K562 (cell line): ENCODE results near the gene TAS1R3. TPM values are rescaled to one million over a fixed set of nuclear protein-coding genes. Genes with fewer than 3 reads are reported as not detected.
A peak's percentile ranks its signal among the peaks of the same experiment; 100 is the strongest.

Experiments used
- ARHGAP35 ChIP-seq: fragments of 450-650 bp; IDR thresholded peaks from 2 replicates; pipeline ENCODE4 v1.6.1; 2018; ENCODE audit not compliant: partially characterized antibody
- ATF3 ChIP-seq, 2 experiments: fragments of 450-650 bp in 1 of 2; sonication (generic) in 1 of 2; formaldehyde crosslinking in 1 of 2; IDR thresholded peaks in 1 of 2; conservative IDR thresholded peaks in 1 of 2; 2 replicates each; pipeline versions ENCODE4 v1.6.1 to v1.8.1; 2016 to 2023; ENCODE audit warnings: mild to moderate bottlenecking in 2 of 2, moderate library complexity in 2 of 2, inconsistent platforms in 1 of 2, missing genetic modification reagents in 1 of 2
- BCOR ChIP-seq: fragments of 450-650 bp; IDR thresholded peaks from 2 replicates; pipeline ENCODE4 v1.6.1; 2016
- ERF ChIP-seq: fragments of 450-650 bp; formaldehyde crosslinking; IDR thresholded peaks from 2 replicates; pipeline ENCODE4 v1.4.0; 2020; ENCODE audit warnings: mild to moderate bottlenecking, mixed read lengths
- FOXO4 ChIP-seq: fragments of 450-650 bp; formaldehyde crosslinking; IDR thresholded peaks from 2 replicates; pipeline ENCODE4 v1.4.0; 2020; ENCODE audit warnings: mild to moderate bottlenecking, moderate library complexity
- GTF2B ChIP-seq: IDR thresholded peaks from 2 replicates; pipeline ENCODE4 v1.6.1; 2011; ENCODE audit not compliant: insufficient read length; ENCODE audit errors: extremely low read depth
- IRF1 ChIP-seq: sonication (generic); formaldehyde crosslinking; IDR thresholded peaks from 2 replicates; pipeline ENCODE4 v1.8.0; 2022; ENCODE audit warnings: missing genetic modification reagents, mild to moderate bottlenecking, borderline replicate concordance
- MLLT1 ChIP-seq, 2 experiments: fragments of 450-650 bp; IDR thresholded peaks; 2 replicates each; pipeline ENCODE4 v1.6.1; 2016
- NUFIP1 ChIP-seq: fragments of 450-650 bp; IDR thresholded peaks from 2 replicates; pipeline ENCODE4 v1.6.1; 2018; ENCODE audit not compliant: partially characterized antibody
- PML ChIP-seq: IDR thresholded peaks from 2 replicates; pipeline ENCODE4 v1.6.1; 2012; ENCODE audit warnings: low read length, inconsistent platforms
- PRMT5 ChIP-seq: sonication (generic); formaldehyde crosslinking; IDR thresholded peaks from 2 replicates; pipeline ENCODE4 v1.5.0; 2020; ENCODE audit warnings: missing genetic modification reagents
- RB1 ChIP-seq: fragments of 450-650 bp; IDR thresholded peaks from 2 replicates; pipeline ENCODE4 v1.6.1; 2017; ENCODE audit warnings: low read depth, mild to moderate bottlenecking
- RBFOX2 ChIP-seq: fragments of 200-400 bp; formaldehyde crosslinking; IDR thresholded peaks from 2 replicates; pipeline ENCODE4 v1.6.1; 2017; ENCODE audit warnings: low read depth, mild to moderate bottlenecking, low read length, moderate library complexity
- SIX5 ChIP-seq, 2 experiments: IDR thresholded peaks; 2 replicates each; pipeline ENCODE4 v1.6.1; 2011; ENCODE audit warnings: low read length in 2 of 2, borderline replicate concordance in 1 of 2, low read depth in 1 of 2, mild to moderate bottlenecking in 1 of 2, moderate library complexity in 1 of 2; ENCODE audit not compliant: insufficient read depth in 1 of 2
- SMAD3 ChIP-seq: fragments of 450-650 bp; formaldehyde crosslinking; conservative IDR thresholded peaks from 2 replicates; pipeline ENCODE4 v1.4.0; 2020; ENCODE audit warnings: mild to moderate bottlenecking
- ZNF232 ChIP-seq: sonication (generic); formaldehyde crosslinking; IDR thresholded peaks from 2 replicates; pipeline ENCODE4 v1.8.0; 2022; ENCODE audit warnings: mild to moderate bottlenecking, missing genetic modification reagents
- ZNF655 ChIP-seq: fragments of 250-450 bp; sonication (Bioruptor Pico); IDR thresholded peaks from 2 replicates; pipeline ENCODE4 v1.5.0; 2021
- ZNF77 ChIP-seq: fragments of 250-450 bp; sonication (Bioruptor Pico); IDR thresholded peaks from 2 replicates; pipeline ENCODE4 v1.5.0; 2020
- ZNF780A ChIP-seq: fragments of 250-450 bp; sonication (Bioruptor Pico); IDR thresholded peaks from 2 replicates; pipeline ENCODE4 v1.5.0; 2021; ENCODE audit warnings: mild to moderate bottlenecking
- polyA plus RNA-seq, 8 experiments: library from polyadenylated mRNA; depleted of rRNA in 4 of 8; stranded (reverse) in 5 of 8; unstranded in 3 of 8; fragments of >200 nt; fragmentation: Nextera tagmentation in 2 of 8; fragmentation: Illumina TruSeq in 1 of 8; extraction: Ambion mirVana in 2 of 8; extraction: Trizol in 1 of 8; gene quantifications; 2 replicates each; pipeline versions ENCODE4 v1.2.1 to v1.2.3, GENCODE V29; 2011 to 2014; ENCODE audit warnings: inconsistent platforms in 1 of 8, missing spikeins in 1 of 8
- total RNA-seq, 7 experiments: library from RNA; depleted of rRNA in 6 of 7; stranded (reverse); fragments of >200 nt in 6 of 7; fragmentation: Illumina TruSeq in 2 of 7; extraction: Trizol in 2 of 7; gene quantifications; 2 replicates each; pipeline versions ENCODE4 v1.2.1 to v1.2.3, GENCODE V29; 2011 to 2021; ENCODE audit warnings: low replicate concordance in 1 of 7
- TF ChIP-seq, protein P1 (sequence below): sonication (generic); IDR thresholded peaks from 2 replicates; pipeline ENCODE4 v1.6.1; 2016

The TAS1R3 gene
- total and polyA plus RNA-seq, 9 of the 15 experiments (the other 6 are each of a cell fraction or from before 2014, with no cell fraction given) = 0.07 to 0.13 TPM; not detected in 7

- TF ChIP-seq FOXO4 (CRISPR knock-in tag) = no peak
- TF ChIP-seq ZNF655 (CRISPR knock-in tag) = no peak
- peak; percentile 100 for TF ChIP-seq RB1
- no peak for TF ChIP-seq PRMT5
- TF ChIP-seq ERF (CRISPR knock-in tag) = peak; percentile 80
- peak; percentile 91 to 97 for TF ChIP-seq SIX5 (IDR thresholded peaks at IDR 0.05; ENCODE audit: borderline replicate concordance in 1 of 2, insufficient read depth in 1 of 2, low read depth in 1 of 2, low read length in 2 of 2)
- peak; percentile 92 for TF ChIP-seq SMAD3
- TF ChIP-seq, protein P1, sequence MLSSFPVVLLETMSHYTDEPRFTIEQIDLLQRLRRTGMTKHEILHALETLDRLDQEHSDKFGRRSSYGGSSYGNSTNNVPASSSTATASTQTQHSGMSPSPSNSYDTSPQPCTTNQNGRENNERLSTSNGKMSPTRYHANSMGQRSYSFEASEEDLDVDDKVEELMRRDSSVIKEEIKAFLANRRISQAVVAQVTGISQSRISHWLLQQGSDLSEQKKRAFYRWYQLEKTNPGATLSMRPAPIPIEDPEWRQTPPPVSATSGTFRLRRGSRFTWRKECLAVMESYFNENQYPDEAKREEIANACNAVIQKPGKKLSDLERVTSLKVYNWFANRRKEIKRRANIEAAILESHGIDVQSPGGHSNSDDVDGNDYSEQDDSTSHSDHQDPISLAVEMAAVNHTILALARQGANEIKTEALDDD = no peak
- no peak for TF ChIP-seq ZNF77
- no peak for TF ChIP-seq IRF1 (CRISPR knock-in tag)
- TF ChIP-seq ZNF780A (CRISPR knock-in tag) = no peak
- peak; percentile 91 for TF ChIP-seq ARHGAP35
- TF ChIP-seq RBFOX2 = peak; percentile 91
- peak in 1 of 2 experiments; percentile 51; a peak in 1 of 4 replicates for TF ChIP-seq MLLT1 (IDR thresholded peaks at IDR 0.05)
- TF ChIP-seq BCOR = 0 out of 2 replicates have a peak, but pooled peaks have one; percentile 13
- TF ChIP-seq ZNF232 (CRISPR knock-in tag) = no peak
- peak; percentile 68; the same call in 1 of the 2 replicates for TF ChIP-seq PML
- peak; percentile 94 for TF ChIP-seq NUFIP1
- peak; percentile 55 for TF ChIP-seq ATF3 (IDR thresholded peaks at IDR 0.05)
- peak; percentile 96 for TF ChIP-seq ATF3 (CRISPR knock-in tag; conservative IDR thresholded peaks at IDR 0.05)
- TF ChIP-seq GTF2B = peak; percentile 18
Measured at GRCh38 chr1:1374929-1375662, 44.0 kb downstream of the TAS1R3 start, which contains the start of gene AURKAIP1 (continued).
